Measurements from ENCODE around the gene CALN1. TPM values are rescaled to one million over a fixed set of nuclear protein-coding genes. Genes with fewer than 3 reads are reported as not detected.

CALN1 gene
- total RNA-seq, 4 donors from 2014 or later = under 0.01 to 0.06 TPM; not detected in 2

- Histone ChIP-seq H3K4me1 (no peaks in the 10 kb centered on the region), H3K27ac (replicated peaks in 1 of 4) (no peak overlapping the region), H3K9me3 (peaks cover 0 to 8% (median 3%) of the 10 kb centered on the region in 4 donors), H3K4me3 (no peak overlapping the region), H3K36me3 (no peaks in the 10 kb centered on the region), H3K27me3 (no peaks in the 10 kb centered on the region)
- peak; percentile 53 for DNase-seq (ENCODE audit: extremely low spot score)
- intact Hi-C loops (cut with DNase I) = no loop called here
- WGBS = 81% methylated on average over 8 of the region's 8 CpGs
- no peak for TF ChIP-seq POLR2AphosphoS5 (IDR thresholded peaks at IDR 0.05)
- TF ChIP-seq POLR2A (IDR thresholded peaks at IDR 0.05; ENCODE audit: low read depth) = no peak
- TF ChIP-seq CTCF (IDR thresholded peaks at IDR 0.05) = no peak
- TF ChIP-seq EP300 (IDR thresholded peaks at IDR 0.05) = no peak
Measured at GRCh38 chr7:72190146-72190545, 222.0 kb downstream of the CALN1 start.

GRCh38 chr7:72187179-72187578 lies 225.0 kb downstream of the CALN1 start:
- peak; percentile 87 for DNase-seq (ENCODE audit: extremely low spot score)
- Histone ChIP-seq H3K27me3 (no peaks in the 10 kb centered on the region), H3K9me3 (no peaks in the 10 kb centered on the region), H3K4me3 (no peak overlapping the region), H3K4me1 (no peaks in the 10 kb centered on the region), H3K27ac (replicated peaks in 1 of 4) (no peak overlapping the region), H3K36me3 (no peaks in the 10 kb centered on the region)
- no peak for TF ChIP-seq POLR2AphosphoS5 (IDR thresholded peaks at IDR 0.05)
- no peak for TF ChIP-seq EP300 (IDR thresholded peaks at IDR 0.05)
- TF ChIP-seq POLR2A (IDR thresholded peaks at IDR 0.05; ENCODE audit: low read depth) = no peak
- TF ChIP-seq CTCF (IDR thresholded peaks at IDR 0.05) = no peak
- WGBS = 82% methylated on average over 4 of the region's 4 CpGs
- intact Hi-C loops (cut with DNase I) = no loop called here

GRCh38 chr7:72183835-72184234 lies 228.3 kb downstream of the CALN1 start:
- H3K36me3 ChIP-seq = no peaks in the 10 kb centered on the region
- H3K4me1 ChIP-seq = no peaks in the 10 kb centered on the region
- intact Hi-C loops (cut with DNase I) = no loop called here
- no peak overlapping the region for H3K27ac ChIP-seq (replicated peaks in 1 of 4)
- H3K9me3 ChIP-seq = peaks cover 0 to 5% (median 0%) of the 10 kb centered on the region in 4 donors
- WGBS = 80% methylated on average over 9 of the region's 9 CpGs
- no peak overlapping the region for H3K4me3 ChIP-seq
- no peak for TF ChIP-seq CTCF (IDR thresholded peaks at IDR 0.05)
- no peak for TF ChIP-seq POLR2AphosphoS5 (IDR thresholded peaks at IDR 0.05)
- TF ChIP-seq EP300 (IDR thresholded peaks at IDR 0.05) = no peak
- TF ChIP-seq POLR2A (IDR thresholded peaks at IDR 0.05; ENCODE audit: low read depth) = no peak
- DNase-seq (ENCODE audit: extremely low spot score) = no peak
- H3K27me3 ChIP-seq = no peaks in the 10 kb centered on the region

GRCh38 chr7:72182036-72182435 lies 230.1 kb downstream of the CALN1 start:
- WGBS = 89% methylated on average over 4 of the region's 4 CpGs
- H3K4me1 ChIP-seq = no peaks in the 10 kb centered on the region
- no peaks in the 10 kb centered on the region for H3K36me3 ChIP-seq
- TF ChIP-seq EP300 (IDR thresholded peaks at IDR 0.05) (no peak), POLR2A (IDR thresholded peaks at IDR 0.05; ENCODE audit: low read depth) (no peak), POLR2AphosphoS5 (IDR thresholded peaks at IDR 0.05) (no peak), CTCF (IDR thresholded peaks at IDR 0.05) (no peak)
- no peaks in the 10 kb centered on the region for H3K27me3 ChIP-seq
- intact Hi-C loops (cut with DNase I) = no loop called here
- no peak overlapping the region for H3K4me3 ChIP-seq
- H3K9me3 ChIP-seq = peaks cover 0 to 5% (median 0%) of the 10 kb centered on the region in 4 donors
- peak; percentile 14 for DNase-seq (ENCODE audit: extremely low spot score)
- no peak overlapping the region for H3K27ac ChIP-seq (replicated peaks in 1 of 4)

GRCh38 chr7:72176875-72177274 lies 235.3 kb downstream of the CALN1 start:
- Histone ChIP-seq H3K4me3 (no peak overlapping the region), H3K27ac (replicated peaks in 1 of 4) (no peak overlapping the region), H3K4me1 (no peaks in the 10 kb centered on the region), H3K27me3 (no peaks in the 10 kb centered on the region), H3K9me3 (peaks cover 0 to 24% (median 7%) of the 10 kb centered on the region in 4 donors), H3K36me3 (no peaks in the 10 kb centered on the region)
- intact Hi-C loops (cut with DNase I) = no loop called here
- no peak for TF ChIP-seq EP300 (IDR thresholded peaks at IDR 0.05)
- no peak for TF ChIP-seq POLR2A (IDR thresholded peaks at IDR 0.05; ENCODE audit: low read depth)
- no peak for TF ChIP-seq POLR2AphosphoS5 (IDR thresholded peaks at IDR 0.05)
- TF ChIP-seq CTCF (IDR thresholded peaks at IDR 0.05) = no peak
- no peak for DNase-seq (ENCODE audit: extremely low spot score)
- 73% methylated on average over 5 of the region's 5 CpGs for WGBS
